Measurements from ENCODE around the gene INSM1. TPM values are rescaled to one million over a fixed set of nuclear protein-coding genes. Genes with fewer than 3 reads are reported as not detected.

INSM1 gene
- total RNA-seq, 1 donor from 2014 or later, result not detected

GRCh38 chr20:20371083-20371482, 3.2 kb downstream of the INSM1 start:
- intact Hi-C loops (cut with DNase I), result no loop called here
- H3K27me3 ChIP-seq, result peaks cover 84% of the 10 kb centered on the region

GRCh38 chr20:20371681-20372080, 3.8 kb downstream of the INSM1 start:
- intact Hi-C loops (cut with DNase I), result no loop called here
- peaks cover 9% of the 10 kb centered on the region for H3K4me1 ChIP-seq
- ATAC-seq, result no peak
- DNase-seq, result no peak
- H3K27me3 ChIP-seq, result peaks cover 81% of the 10 kb centered on the region
- H3K9me3 ChIP-seq, result no peaks in the 10 kb centered on the region
- H3K36me3 ChIP-seq, result no peaks in the 10 kb centered on the region
- no peak overlapping the region for H3K4me3 ChIP-seq
- TF ChIP-seq CTCF (IDR thresholded peaks at IDR 0.05), result no peak
- H3K27ac ChIP-seq, result no peak overlapping the region

More at GRCh38 chr20:20371083-20371482, 3.2 kb downstream of the INSM1 start:
- no peak overlapping the region for H3K27ac ChIP-seq
- no peaks in the 10 kb centered on the region for H3K9me3 ChIP-seq
- peaks cover 10% of the 10 kb centered on the region for H3K4me1 ChIP-seq
- DNase-seq (no peak), ATAC-seq (no peak)
- H3K4me3 ChIP-seq, result no peak overlapping the region
- no peak for TF ChIP-seq CTCF (IDR thresholded peaks at IDR 0.05)
- H3K36me3 ChIP-seq, result no peaks in the 10 kb centered on the region

GRCh38 chr20:20373091-20373571, 5.2 kb downstream of the INSM1 start:
- H3K27ac ChIP-seq, result no peak overlapping the region
- H3K36me3 ChIP-seq, result no peaks in the 10 kb centered on the region
- H3K4me3 ChIP-seq, result no peak overlapping the region
- intact Hi-C loops (cut with DNase I), result no loop called here
- no peaks in the 10 kb centered on the region for H3K4me1 ChIP-seq
- DNase-seq (no peak), ATAC-seq (no peak)
- H3K27me3 ChIP-seq, result peaks cover 71% of the 10 kb centered on the region
- no peaks in the 10 kb centered on the region for H3K9me3 ChIP-seq
- TF ChIP-seq CTCF (IDR thresholded peaks at IDR 0.05), result no peak

GRCh38 chr20:20375862-20376261, 8.0 kb downstream of the INSM1 start:
- peaks cover 49% of the 10 kb centered on the region for H3K27me3 ChIP-seq
- H3K4me1 ChIP-seq, result no peaks in the 10 kb centered on the region
- DNase-seq (no peak), ATAC-seq (no peak)
- no peaks in the 10 kb centered on the region for H3K36me3 ChIP-seq
- no peak overlapping the region for H3K4me3 ChIP-seq
- intact Hi-C loops (cut with DNase I), result no loop called here
- H3K27ac ChIP-seq, result no peak overlapping the region
- H3K9me3 ChIP-seq, result no peaks in the 10 kb centered on the region
- no peak for TF ChIP-seq CTCF (IDR thresholded peaks at IDR 0.05)

- H3K4me3 ChIP-seq, result no peak overlapping the region
- no peak overlapping the region for H3K27ac ChIP-seq
- no peak for DNase-seq
- H3K4me1 ChIP-seq, result no peaks in the 10 kb centered on the region
- intact Hi-C loops (cut with DNase I), result no loop called here
- ATAC-seq, result no peak
- no peaks in the 10 kb centered on the region for H3K9me3 ChIP-seq
- H3K27me3 ChIP-seq, result no peaks in the 10 kb centered on the region
- no peak for TF ChIP-seq CTCF (IDR thresholded peaks at IDR 0.05)
- peaks cover 13% of the 10 kb centered on the region for H3K36me3 ChIP-seq
Observed at GRCh38 chr20:20386192-20386591, 18.3 kb downstream of the INSM1 start.

- H3K27ac ChIP-seq, result no peak overlapping the region
- intact Hi-C loops (cut with DNase I), result no loop called here
- ATAC-seq, result no peak
- no peaks in the 10 kb centered on the region for H3K27me3 ChIP-seq
- peaks cover 49% of the 10 kb centered on the region for H3K36me3 ChIP-seq
- no peak for DNase-seq
- no peak overlapping the region for H3K4me3 ChIP-seq
- no peaks in the 10 kb centered on the region for H3K9me3 ChIP-seq
- H3K4me1 ChIP-seq, result no peaks in the 10 kb centered on the region
- no peak for TF ChIP-seq CTCF (IDR thresholded peaks at IDR 0.05)
Observed at GRCh38 chr20:20390393-20390792, 22.5 kb downstream of the INSM1 start.
